ENCODE data around the gene DPH3. TPM values are rescaled to one million over a fixed set of nuclear protein-coding genes. Genes with fewer than 3 reads are reported as not detected.

DPH3 gene
- polyA plus RNA-seq, 1 experiment, result 11.4 TPM

GRCh38 chr3:16308727-16309126 lies 44.0 kb upstream of the DPH3 start:
- no peak for DNase-seq (ENCODE audit: low read depth)
- H3K4me3 ChIP-seq (ENCODE audit: low read depth, low read length), result no peak overlapping the region
- TF ChIP-seq, protein P1, sequence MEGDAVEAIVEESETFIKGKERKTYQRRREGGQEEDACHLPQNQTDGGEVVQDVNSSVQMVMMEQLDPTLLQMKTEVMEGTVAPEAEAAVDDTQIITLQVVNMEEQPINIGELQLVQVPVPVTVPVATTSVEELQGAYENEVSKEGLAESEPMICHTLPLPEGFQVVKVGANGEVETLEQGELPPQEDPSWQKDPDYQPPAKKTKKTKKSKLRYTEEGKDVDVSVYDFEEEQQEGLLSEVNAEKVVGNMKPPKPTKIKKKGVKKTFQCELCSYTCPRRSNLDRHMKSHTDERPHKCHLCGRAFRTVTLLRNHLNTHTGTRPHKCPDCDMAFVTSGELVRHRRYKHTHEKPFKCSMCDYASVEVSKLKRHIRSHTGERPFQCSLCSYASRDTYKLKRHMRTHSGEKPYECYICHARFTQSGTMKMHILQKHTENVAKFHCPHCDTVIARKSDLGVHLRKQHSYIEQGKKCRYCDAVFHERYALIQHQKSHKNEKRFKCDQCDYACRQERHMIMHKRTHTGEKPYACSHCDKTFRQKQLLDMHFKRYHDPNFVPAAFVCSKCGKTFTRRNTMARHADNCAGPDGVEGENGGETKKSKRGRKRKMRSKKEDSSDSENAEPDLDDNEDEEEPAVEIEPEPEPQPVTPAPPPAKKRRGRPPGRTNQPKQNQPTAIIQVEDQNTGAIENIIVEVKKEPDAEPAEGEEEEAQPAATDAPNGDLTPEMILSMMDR (IDR thresholded peaks at IDR 0.05; ENCODE audit: insufficient read depth, low read depth, low read length), result no peak
- CTCF ChIA-PET, result interaction anchor here (0.5 kb wide), 1 partner anchor 16 kb away, joined by 3 read pairs; no protein-coding TSS in a partner anchor
- POLR2A ChIA-PET, result no interaction called here
- H3K27me3 ChIP-seq (ENCODE audit: control insufficient read depth, insufficient read depth, low read length), result no peaks in the 10 kb centered on the region
- H3K36me3 ChIP-seq (ENCODE audit: control insufficient read depth, insufficient read depth, low read length), result peaks cover 3% of the 10 kb centered on the region

GRCh38 chr3:16307832-16308531 lies 43.2 kb upstream of the DPH3 start:
- ChIA-PET POLR2A (no interaction called here), CTCF (interaction anchor here (0.6 to 1.7 kb wide), 3 partner anchors 17 to 1035 kb away, joined by 3 to 4 read pairs (median 3); no protein-coding TSS in a partner anchor)
- TF ChIP-seq, protein P1 (IDR thresholded peaks at IDR 0.05; ENCODE audit: insufficient read depth, low read depth, low read length), result no peak
- no peaks in the 10 kb centered on the region for H3K27me3 ChIP-seq (ENCODE audit: control insufficient read depth, insufficient read depth, low read length)
- DNase-seq (ENCODE audit: low read depth), result no peak
- no peak overlapping the region for H3K4me3 ChIP-seq (ENCODE audit: low read depth, low read length)
- peaks cover 1% of the 10 kb centered on the region for H3K36me3 ChIP-seq (ENCODE audit: control insufficient read depth, insufficient read depth, low read length)

DNA sequence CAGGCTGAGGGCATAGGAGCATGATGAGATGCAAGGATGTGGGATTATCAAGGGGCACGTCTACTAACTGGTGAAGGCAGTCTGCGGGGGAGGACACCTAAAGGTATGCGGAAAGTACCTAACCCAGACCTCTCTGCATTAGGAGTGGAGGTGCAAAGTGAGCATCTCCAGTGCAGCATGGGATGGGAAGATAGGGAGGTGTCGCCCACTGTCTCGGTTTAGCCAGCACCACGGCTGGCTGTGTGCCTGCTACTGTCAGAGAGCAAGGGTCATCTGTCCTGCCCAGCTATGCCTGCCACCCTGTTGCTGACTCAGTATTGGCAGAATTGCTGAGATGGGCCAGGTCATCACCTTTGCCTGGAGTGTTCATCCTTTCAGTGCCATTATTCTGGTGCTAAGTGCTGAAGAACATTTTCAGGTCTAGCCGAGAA lies 40.4 kb upstream of the DPH3 start:
- H3K27me3 ChIP-seq (ENCODE audit: control insufficient read depth, insufficient read depth, low read length), result no peaks in the 10 kb centered on the region
- TF ChIP-seq, protein P1 (IDR thresholded peaks at IDR 0.05; ENCODE audit: insufficient read depth, low read depth, low read length), result no peak
- no peaks in the 10 kb centered on the region; the same call in 1 of the 2 replicates for H3K36me3 ChIP-seq (ENCODE audit: control insufficient read depth, insufficient read depth, low read length)
- no peak for DNase-seq (ENCODE audit: low read depth)
- ChIA-PET POLR2A (no interaction called here), CTCF (interaction anchor here (0.9 to 2.3 kb wide), 3 partner anchors 9 to 212 kb away, joined by 6 to 7 read pairs (median 6); no protein-coding TSS in a partner anchor)
- no peak overlapping the region for H3K4me3 ChIP-seq (ENCODE audit: low read depth, low read length)

GRCh38 chr3:16304061-16305010 lies 39.6 kb upstream of the DPH3 start:
- H3K27me3 ChIP-seq (ENCODE audit: control insufficient read depth, insufficient read depth, low read length), result no peaks in the 10 kb centered on the region
- POLR2A ChIA-PET, result no interaction called here
- CTCF ChIA-PET, result interaction anchor here (0.9 to 2.3 kb wide), 5 partner anchors 9 to 213 kb away, joined by 3 to 7 read pairs (median 6); no protein-coding TSS in a partner anchor
- no peak for DNase-seq (ENCODE audit: low read depth)
- TF ChIP-seq, protein P1 (IDR thresholded peaks at IDR 0.05; ENCODE audit: insufficient read depth, low read depth, low read length), result no peak
- no peaks in the 10 kb centered on the region; the same call in 1 of the 2 replicates for H3K36me3 ChIP-seq (ENCODE audit: control insufficient read depth, insufficient read depth, low read length)
- H3K4me3 ChIP-seq (ENCODE audit: low read depth, low read length), result no peak overlapping the region
